NT2/D1 (cell line): ENCODE measurements around the gene PFKP.

Experiments used
- SUZ12 ChIP-seq: IDR thresholded peaks from 2 replicates; pipeline ENCODE4 v1.6.1; 2011; ENCODE audit not compliant: insufficient read length, insufficient read depth; ENCODE audit errors: extremely low read depth
- YY1 ChIP-seq: IDR thresholded peaks from 2 replicates; pipeline ENCODE4 v1.6.1; 2011; ENCODE audit not compliant: insufficient read length, insufficient read depth
- ZNF274 ChIP-seq: IDR thresholded peaks from 2 replicates; pipeline ENCODE4 v1.6.1; 2011; ENCODE audit warnings: mild to moderate bottlenecking, low read depth, low read length

GRCh38 chr10:3108575-3109105 is 41.3 kb downstream of the PFKP start:
- TF ChIP-seq SUZ12: no peak
- no peak for TF ChIP-seq YY1
- no peak for TF ChIP-seq ZNF274
